K562 (cell line): ENCODE measurements around the gene TXN2. TPM values are rescaled to one million over a fixed set of nuclear protein-coding genes. Genes with fewer than 3 reads are reported as not detected.

ENCODE experiments used
- FOXM1 ChIP-seq, 2 experiments: fragments of 450-650 bp in 1 of 2; sonication (generic) in 1 of 2; formaldehyde crosslinking in 1 of 2; IDR thresholded peaks; 2 replicates each; pipeline versions ENCODE4 v1.6.1 to v1.9.0; 2017 to 2022; ENCODE audit warnings: low read depth in 2 of 2, mild to moderate bottlenecking in 2 of 2, missing genetic modification reagents in 1 of 2, moderate library complexity in 1 of 2
- HMG20A ChIP-seq: fragments of 450-650 bp; formaldehyde crosslinking; conservative IDR thresholded peaks from 2 replicates; pipeline ENCODE4 v1.4.0; 2020; ENCODE audit warnings: mild to moderate bottlenecking, mixed read lengths
- HSF4 ChIP-seq: fragments of 250-450 bp; sonication (Bioruptor Pico); IDR thresholded peaks from 2 replicates; pipeline ENCODE4 v2.1.2; 2022; ENCODE audit warnings: mild to moderate bottlenecking, moderate library complexity, borderline replicate concordance
- MAX ChIP-seq: sonication (generic); formaldehyde crosslinking; IDR thresholded peaks from 2 replicates; pipeline ENCODE4 v1.9.0; 2022; ENCODE audit warnings: mild to moderate bottlenecking, missing genetic modification reagents
- NFXL1 ChIP-seq: fragments of 450-650 bp; formaldehyde crosslinking; IDR thresholded peaks from 2 replicates; pipeline ENCODE4 v1.4.0; 2021; ENCODE audit warnings: mild to moderate bottlenecking
- PPARD ChIP-seq: fragments of 250-450 bp; sonication (Bioruptor Pico); IDR thresholded peaks from 2 replicates; pipeline ENCODE4 v1.8.0; 2022; ENCODE audit warnings: inconsistent platforms, mild to moderate bottlenecking, moderate library complexity
- STAT5A ChIP-seq: IDR thresholded peaks from 2 replicates; pipeline ENCODE4 v1.6.1; 2012; ENCODE audit warnings: low read length, inconsistent platforms, borderline replicate concordance
- TEAD4 ChIP-seq, 2 experiments: sonication (generic) in 1 of 2; formaldehyde crosslinking in 1 of 2; IDR thresholded peaks; 2 replicates each; pipeline versions ENCODE4 v1.6.1 to v1.8.0; 2012 to 2022; ENCODE audit warnings: borderline replicate concordance in 1 of 2, inconsistent platforms in 1 of 2, low read length in 1 of 2, mild to moderate bottlenecking in 1 of 2, missing genetic modification reagents in 1 of 2
- ZNF551 ChIP-seq: fragments of 250-450 bp; sonication (Bioruptor Pico); IDR thresholded peaks from 2 replicates; pipeline ENCODE4 v1.5.0; 2021; ENCODE audit warnings: mild to moderate bottlenecking, moderate library complexity
- polyA plus RNA-seq, 8 experiments: library from polyadenylated mRNA; depleted of rRNA in 4 of 8; stranded (reverse) in 5 of 8; unstranded in 3 of 8; fragments of >200 nt; fragmentation: Nextera tagmentation in 2 of 8; fragmentation: Illumina TruSeq in 1 of 8; extraction: Ambion mirVana in 2 of 8; extraction: Trizol in 1 of 8; gene quantifications; 2 replicates each; pipeline versions ENCODE4 v1.2.1 to v1.2.3, GENCODE V29; 2011 to 2014; ENCODE audit warnings: inconsistent platforms in 1 of 8, missing spikeins in 1 of 8
- total RNA-seq, 7 experiments: library from RNA; depleted of rRNA in 6 of 7; stranded (reverse); fragments of >200 nt in 6 of 7; fragmentation: Illumina TruSeq in 2 of 7; extraction: Trizol in 2 of 7; gene quantifications; 2 replicates each; pipeline versions ENCODE4 v1.2.1 to v1.2.3, GENCODE V29; 2011 to 2021; ENCODE audit warnings: low replicate concordance in 1 of 7
- TF ChIP-seq, protein P1 (sequence below): sonication (generic); formaldehyde crosslinking; IDR thresholded peaks from 2 replicates; pipeline ENCODE4 v1.8.0; 2023; ENCODE audit warnings: missing genetic modification reagents, mild to moderate bottlenecking, borderline replicate concordance
- TF ChIP-seq, protein P2 (sequence below), 3 experiments: IDR thresholded peaks in 2 of 3; conservative IDR thresholded peaks in 1 of 3; 2 replicates each; pipeline ENCODE4 v1.5.1; 2011 to 2012; ENCODE audit warnings: low read length in 3 of 3, mild to moderate bottlenecking in 3 of 3, control low read depth in 2 of 3, improper control_type of control experiment in 1 of 3, inconsistent platforms in 1 of 3, low read depth in 1 of 3, mixed read lengths in 1 of 3, moderate library complexity in 1 of 3; ENCODE audit not compliant: insufficient read depth in 2 of 3
- TF ChIP-seq, protein P3 (sequence below): fragments of 200-800 bp; sonication (Bioruptor generic); IDR thresholded peaks from 2 replicates; pipeline ENCODE4 v1.6.1; 2017; ENCODE audit warnings: missing genetic modification characterization, missing compliant biosample characterization

Gene TXN2
- total and polyA plus RNA-seq, 9 of the 15 experiments (the other 6 are each of a cell fraction or from before 2014, with no cell fraction given): 48.5 to 399 (median 118) TPM

DNA sequence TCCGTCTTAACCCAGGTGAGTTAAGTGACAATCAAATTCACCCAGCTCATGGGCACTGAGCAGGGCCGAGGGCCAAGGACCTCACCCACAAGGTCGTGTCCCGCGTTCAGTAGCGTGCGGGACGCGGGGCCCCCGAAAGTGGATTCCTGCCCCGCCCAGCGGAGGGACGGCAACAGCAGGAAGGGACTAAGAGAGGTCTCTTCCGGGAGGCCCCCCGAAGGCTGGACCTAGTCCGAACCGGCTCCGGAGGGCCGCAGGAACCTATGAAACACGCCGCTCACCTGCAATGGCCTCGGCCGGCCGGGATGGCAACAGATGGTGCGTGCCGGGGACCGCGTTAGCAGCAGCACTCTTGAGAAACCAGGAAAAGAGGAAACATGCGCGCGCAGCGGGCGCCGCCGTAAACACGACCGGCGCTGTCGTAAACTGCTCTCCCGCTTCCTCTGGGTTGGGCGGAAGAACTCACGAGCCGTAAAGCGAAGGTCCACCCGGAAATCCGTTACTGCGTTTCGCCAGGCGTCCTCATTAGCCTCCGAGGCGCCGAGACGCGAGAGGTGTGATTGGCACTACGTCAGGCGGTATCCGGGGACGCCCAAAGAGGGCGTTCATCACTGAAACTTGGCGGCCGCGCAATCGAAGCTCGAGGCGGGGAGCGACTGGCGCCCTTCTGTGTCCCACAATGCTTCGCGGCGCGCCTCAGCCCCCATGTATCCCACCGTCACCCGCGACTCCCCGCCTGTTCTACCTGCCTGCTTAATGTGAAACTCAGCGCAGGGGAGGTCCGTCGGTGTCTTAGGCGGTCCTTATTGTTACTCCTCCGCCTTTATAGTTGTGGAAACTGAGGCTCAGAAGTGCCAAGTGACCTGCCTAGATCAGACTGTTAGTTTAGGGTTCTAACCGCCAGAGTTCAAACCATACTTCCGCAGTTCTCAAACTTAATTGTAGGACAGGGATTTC is 47.6 kb upstream of the TXN2 start, which contains the start of gene EIF3D (continued):
- TF ChIP-seq, protein P1, sequence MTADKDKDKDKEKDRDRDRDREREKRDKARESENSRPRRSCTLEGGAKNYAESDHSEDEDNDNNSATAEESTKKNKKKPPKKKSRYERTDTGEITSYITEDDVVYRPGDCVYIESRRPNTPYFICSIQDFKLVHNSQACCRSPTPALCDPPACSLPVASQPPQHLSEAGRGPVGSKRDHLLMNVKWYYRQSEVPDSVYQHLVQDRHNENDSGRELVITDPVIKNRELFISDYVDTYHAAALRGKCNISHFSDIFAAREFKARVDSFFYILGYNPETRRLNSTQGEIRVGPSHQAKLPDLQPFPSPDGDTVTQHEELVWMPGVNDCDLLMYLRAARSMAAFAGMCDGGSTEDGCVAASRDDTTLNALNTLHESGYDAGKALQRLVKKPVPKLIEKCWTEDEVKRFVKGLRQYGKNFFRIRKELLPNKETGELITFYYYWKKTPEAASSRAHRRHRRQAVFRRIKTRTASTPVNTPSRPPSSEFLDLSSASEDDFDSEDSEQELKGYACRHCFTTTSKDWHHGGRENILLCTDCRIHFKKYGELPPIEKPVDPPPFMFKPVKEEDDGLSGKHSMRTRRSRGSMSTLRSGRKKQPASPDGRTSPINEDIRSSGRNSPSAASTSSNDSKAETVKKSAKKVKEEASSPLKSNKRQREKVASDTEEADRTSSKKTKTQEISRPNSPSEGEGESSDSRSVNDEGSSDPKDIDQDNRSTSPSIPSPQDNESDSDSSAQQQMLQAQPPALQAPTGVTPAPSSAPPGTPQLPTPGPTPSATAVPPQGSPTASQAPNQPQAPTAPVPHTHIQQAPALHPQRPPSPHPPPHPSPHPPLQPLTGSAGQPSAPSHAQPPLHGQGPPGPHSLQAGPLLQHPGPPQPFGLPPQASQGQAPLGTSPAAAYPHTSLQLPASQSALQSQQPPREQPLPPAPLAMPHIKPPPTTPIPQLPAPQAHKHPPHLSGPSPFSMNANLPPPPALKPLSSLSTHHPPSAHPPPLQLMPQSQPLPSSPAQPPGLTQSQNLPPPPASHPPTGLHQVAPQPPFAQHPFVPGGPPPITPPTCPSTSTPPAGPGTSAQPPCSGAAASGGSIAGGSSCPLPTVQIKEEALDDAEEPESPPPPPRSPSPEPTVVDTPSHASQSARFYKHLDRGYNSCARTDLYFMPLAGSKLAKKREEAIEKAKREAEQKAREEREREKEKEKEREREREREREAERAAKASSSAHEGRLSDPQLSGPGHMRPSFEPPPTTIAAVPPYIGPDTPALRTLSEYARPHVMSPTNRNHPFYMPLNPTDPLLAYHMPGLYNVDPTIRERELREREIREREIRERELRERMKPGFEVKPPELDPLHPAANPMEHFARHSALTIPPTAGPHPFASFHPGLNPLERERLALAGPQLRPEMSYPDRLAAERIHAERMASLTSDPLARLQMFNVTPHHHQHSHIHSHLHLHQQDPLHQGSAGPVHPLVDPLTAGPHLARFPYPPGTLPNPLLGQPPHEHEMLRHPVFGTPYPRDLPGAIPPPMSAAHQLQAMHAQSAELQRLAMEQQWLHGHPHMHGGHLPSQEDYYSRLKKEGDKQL: no peak
- peak; percentile 79 for TF ChIP-seq MAX (CRISPR knock-in tag)
- peak; percentile 6; the same call in 1 of the 2 replicates for TF ChIP-seq STAT5A
- no peak for TF ChIP-seq PPARD (CRISPR knock-in tag)
- TF ChIP-seq, protein P2, sequence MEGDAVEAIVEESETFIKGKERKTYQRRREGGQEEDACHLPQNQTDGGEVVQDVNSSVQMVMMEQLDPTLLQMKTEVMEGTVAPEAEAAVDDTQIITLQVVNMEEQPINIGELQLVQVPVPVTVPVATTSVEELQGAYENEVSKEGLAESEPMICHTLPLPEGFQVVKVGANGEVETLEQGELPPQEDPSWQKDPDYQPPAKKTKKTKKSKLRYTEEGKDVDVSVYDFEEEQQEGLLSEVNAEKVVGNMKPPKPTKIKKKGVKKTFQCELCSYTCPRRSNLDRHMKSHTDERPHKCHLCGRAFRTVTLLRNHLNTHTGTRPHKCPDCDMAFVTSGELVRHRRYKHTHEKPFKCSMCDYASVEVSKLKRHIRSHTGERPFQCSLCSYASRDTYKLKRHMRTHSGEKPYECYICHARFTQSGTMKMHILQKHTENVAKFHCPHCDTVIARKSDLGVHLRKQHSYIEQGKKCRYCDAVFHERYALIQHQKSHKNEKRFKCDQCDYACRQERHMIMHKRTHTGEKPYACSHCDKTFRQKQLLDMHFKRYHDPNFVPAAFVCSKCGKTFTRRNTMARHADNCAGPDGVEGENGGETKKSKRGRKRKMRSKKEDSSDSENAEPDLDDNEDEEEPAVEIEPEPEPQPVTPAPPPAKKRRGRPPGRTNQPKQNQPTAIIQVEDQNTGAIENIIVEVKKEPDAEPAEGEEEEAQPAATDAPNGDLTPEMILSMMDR (IDR thresholded peaks at IDR 0.05 in 2 of 3, conservative IDR thresholded peaks at IDR 0.05 in 1 of 3; ENCODE audit: insufficient read depth in 2 of 3, low read depth in 1 of 3, low read length in 3 of 3): peak in 2 of 3 experiments; percentile 8 to 14; a peak in 1 of 6 replicates
- TF ChIP-seq FOXM1 (IDR thresholded peaks at IDR 0.05; ENCODE audit: low read depth): 0 out of 2 replicates have a peak, but pooled peaks have one; percentile 10
- TF ChIP-seq FOXM1 (CRISPR knock-in tag; IDR thresholded peaks at IDR 0.05; ENCODE audit: low read depth): no peak
- no peak for TF ChIP-seq HSF4
- TF ChIP-seq ZNF551: no peak
- TF ChIP-seq TEAD4 (IDR thresholded peaks at IDR 0.05; ENCODE audit: low read length): peak; percentile 23; the same call in 1 of the 2 replicates
- no peak for TF ChIP-seq TEAD4 (CRISPR knock-in tag; IDR thresholded peaks at IDR 0.05; ENCODE audit: borderline replicate concordance)
- TF ChIP-seq, protein P3, sequence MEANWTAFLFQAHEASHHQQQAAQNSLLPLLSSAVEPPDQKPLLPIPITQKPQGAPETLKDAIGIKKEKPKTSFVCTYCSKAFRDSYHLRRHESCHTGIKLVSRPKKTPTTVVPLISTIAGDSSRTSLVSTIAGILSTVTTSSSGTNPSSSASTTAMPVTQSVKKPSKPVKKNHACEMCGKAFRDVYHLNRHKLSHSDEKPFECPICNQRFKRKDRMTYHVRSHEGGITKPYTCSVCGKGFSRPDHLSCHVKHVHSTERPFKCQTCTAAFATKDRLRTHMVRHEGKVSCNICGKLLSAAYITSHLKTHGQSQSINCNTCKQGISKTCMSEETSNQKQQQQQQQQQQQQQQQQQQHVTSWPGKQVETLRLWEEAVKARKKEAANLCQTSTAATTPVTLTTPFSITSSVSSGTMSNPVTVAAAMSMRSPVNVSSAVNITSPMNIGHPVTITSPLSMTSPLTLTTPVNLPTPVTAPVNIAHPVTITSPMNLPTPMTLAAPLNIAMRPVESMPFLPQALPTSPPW (CRISPR knock-in tag): peak; percentile 47; the same call in 1 of the 2 replicates
- no peak for TF ChIP-seq NFXL1
- TF ChIP-seq HMG20A (CRISPR knock-in tag): no peak
